HCT116 (cell line): Measurements from ENCODE around the gene CFAP47. TPM values are rescaled to one million over a fixed set of nuclear protein-coding genes. Genes with fewer than 3 reads are reported as not detected.

ENCODE experiments used
- ATAC-seq: fragments of 200-7000 bp; cut with Tn5 transposase; 2 replicates; pipeline ENCODE4 v1.9.1; 2020; ENCODE audit warnings: mild to moderate bottlenecking, moderate library complexity
- BruUV-seq: library from RNA; stranded (reverse); fragments of 400-500 nt; replicated peaks from 2 replicates; lab custom pipeline; 2021; lab: Mats Ljungman, UMichigan
- CTCF ChIA-PET: fragments of 300-600 bp; sonication (Branson Sonifier 250); formaldehyde crosslinking; loops from one replicate; lab custom pipeline; 2021; ENCODE audit warnings: antibody characterized with exemption; lab: Charles Lee
- POLR2A ChIA-PET: fragments of 300-600, 350-600 bp; sonication (Branson Sonifier 250); formaldehyde crosslinking; loops from one replicate; lab custom pipeline; 2021; ENCODE audit warnings: antibody characterized with exemption; lab: Charles Lee
- RAD21 ChIA-PET, 2 experiments: fragments of 300-600 bp; sonication (Branson Sonifier 250); formaldehyde crosslinking; loops; one replicate each; lab custom pipeline; 2023; ENCODE audit warnings: low total read pairs in 2 of 2; ENCODE audit not compliant: uncharacterized antibody in 2 of 2, unreplicated experiment in 2 of 2, low non-redundant PET in 1 of 2; lab: Charles Lee
- DNase-seq: peaks from one replicate; pipeline ENCODE4 v3.0.0-alpha.2; 2010; ENCODE audit warnings: low read depth, low spot score
- H2AFZ ChIP-seq: fragments of 200-600 bp; shearing (Covaris generic), sonication (generic); 2 replicates; pipeline ENCODE4 v1.6.1; 2017; ENCODE audit warnings: low read depth, mixed run types, mixed read lengths, antibody characterized with exemption, low read length; ENCODE audit not compliant: poor library complexity, severe bottlenecking
- H3K27ac ChIP-seq: 2 replicates; pipeline ENCODE4 v1.5.1; 2012; ENCODE audit warnings: low read depth, low read length
- H3K27me3 ChIP-seq: fragments of 200-600 bp; sonication (generic); 2 replicates; pipeline ENCODE4 v1.6.1; 2016; ENCODE audit warnings: mixed run types, low read length, mixed read lengths; ENCODE audit not compliant: insufficient read depth
- H3K36me3 ChIP-seq, 2 experiments: fragments of 200-500 bp in 1 of 2; fragments of 200-600 bp in 1 of 2; sonication (Bioruptor generic) in 1 of 2; sonication (generic) in 1 of 2; 2 replicates each; pipeline versions ENCODE4 v1.5.1 to v1.6.1; 2014 to 2016; ENCODE audit warnings: low read length in 2 of 2, inconsistent platforms in 1 of 2, mixed read lengths in 1 of 2, mixed run types in 1 of 2; ENCODE audit not compliant: insufficient read depth in 2 of 2, control insufficient read depth in 1 of 2
- H3K4me1 ChIP-seq, 2 experiments: fragments of 200-600 bp in 1 of 2; sonication (generic) in 1 of 2; 2 replicates each; pipeline versions ENCODE4 v1.5.1 to v1.6.1; 2012 to 2017; ENCODE audit warnings: low read length in 2 of 2, inconsistent platforms in 1 of 2, mild to moderate bottlenecking in 1 of 2, mixed read lengths in 1 of 2, mixed run types in 1 of 2, moderate library complexity in 1 of 2; ENCODE audit not compliant: insufficient read depth in 2 of 2, control insufficient read depth in 1 of 2
- H3K4me2 ChIP-seq: fragments of 200-600 bp; sonication (generic); 2 replicates; pipeline ENCODE4 v1.6.1; 2017; ENCODE audit warnings: mixed run types, low read length, mixed read lengths
- H3K4me3 ChIP-seq, 2 experiments: fragments of 200-600 bp in 1 of 2; sonication (generic) in 1 of 2; replicated peaks in 1 of 2; 2 replicates each; pipeline ENCODE4 v1.5.1; 2011 to 2016; ENCODE audit warnings: low read length in 2 of 2, control low read depth in 1 of 2, low read depth in 1 of 2, mild to moderate bottlenecking in 1 of 2, mixed read lengths in 1 of 2, mixed run types in 1 of 2
- H3K79me2 ChIP-seq: fragments of 200-600 bp; sonication (generic); 2 replicates; pipeline ENCODE4 v1.6.1; 2017; ENCODE audit warnings: mild to moderate bottlenecking, mixed run types, low read length, moderate library complexity, mixed read lengths; ENCODE audit not compliant: insufficient read depth
- H3K9ac ChIP-seq: fragments of 200-600 bp; sonication (generic); 2 replicates; pipeline ENCODE4 v1.6.1; 2016; ENCODE audit warnings: low read length, mixed read lengths
- H3K9me2 ChIP-seq: fragments of 200-600 bp; sonication (generic), shearing (Covaris generic); 2 replicates; pipeline ENCODE4 v1.6.1; 2017; ENCODE audit warnings: mixed run types, mild to moderate bottlenecking, moderate library complexity; ENCODE audit not compliant: insufficient read depth
- H3K9me3 ChIP-seq, 2 experiments: fragments of 200-500 bp in 1 of 2; fragments of 200-600 bp in 1 of 2; sonication (Bioruptor generic) in 1 of 2; sonication (generic) in 1 of 2; 2 replicates each; pipeline ENCODE4 v1.6.1; 2014 to 2017; ENCODE audit warnings: low read length in 2 of 2, mixed read lengths in 2 of 2, inconsistent platforms in 1 of 2, low read depth in 1 of 2, mild to moderate bottlenecking in 1 of 2, mixed run types in 1 of 2, moderate library complexity in 1 of 2; ENCODE audit not compliant: control insufficient read depth in 1 of 2, insufficient read depth in 1 of 2
- H4K20me1 ChIP-seq: fragments of 200-600 bp; sonication (generic), shearing (Covaris generic); 2 replicates; pipeline ENCODE4 v1.6.1; 2017; ENCODE audit warnings: mixed run types, mild to moderate bottlenecking, moderate library complexity; ENCODE audit not compliant: insufficient read depth
- CBX3 ChIP-seq: IDR thresholded peaks from 2 replicates; pipeline ENCODE4 v1.6.1; 2012; ENCODE audit warnings: low read depth
- FOSL1 ChIP-seq: IDR thresholded peaks from 2 replicates; pipeline ENCODE4 v1.6.1; 2012; ENCODE audit warnings: low read depth
- JUND ChIP-seq: IDR thresholded peaks from 2 replicates; pipeline ENCODE4 v1.6.1; 2012
- POLR2A ChIP-seq: IDR thresholded peaks from 2 replicates; pipeline ENCODE4 v1.7.0; 2011; ENCODE audit warnings: borderline replicate concordance; ENCODE audit not compliant: insufficient read depth, insufficient read length; ENCODE audit errors: extremely low read depth
- SIN3A ChIP-seq: IDR thresholded peaks from 2 replicates; pipeline ENCODE4 v1.6.1; 2012; ENCODE audit warnings: low read depth
- SP1 ChIP-seq: IDR thresholded peaks from 2 replicates; pipeline ENCODE4 v1.6.1; 2012; ENCODE audit warnings: low read depth
- SRF ChIP-seq: IDR thresholded peaks from 2 replicates; pipeline ENCODE4 v1.6.1; 2012; ENCODE audit warnings: low read depth
- YY1 ChIP-seq: IDR thresholded peaks from 2 replicates; pipeline ENCODE4 v1.6.1; 2011; ENCODE audit warnings: low read length, low read depth, moderate library complexity, mild to moderate bottlenecking; ENCODE audit not compliant: insufficient replicate concordance; ENCODE audit errors: extremely low read depth
- intact Hi-C: fragments of 100-400 bp; cut with micrococcal nuclease; formaldehyde crosslinking; loops from 2 replicates; pipeline ENCODE4 v1.10.0; 2022
- total RNA-seq: library from RNA; stranded (reverse); gene quantifications from one replicate; pipeline ENCODE4 v1.2.1, GENCODE V29; 2021; ENCODE audit not compliant: unreplicated experiment
- TF ChIP-seq, protein P1 (sequence below), 3 experiments: fragments of 200-600 bp in 1 of 3; sonication (generic) in 1 of 3; IDR thresholded peaks in 2 of 3; conservative IDR thresholded peaks in 1 of 3; 2 replicates each; pipeline ENCODE4 v1.5.1; 2012 to 2017; ENCODE audit warnings: low read depth in 2 of 3, low read length in 2 of 3, antibody characterized with exemption in 1 of 3, borderline replicate concordance in 1 of 3, control low read depth in 1 of 3, mild to moderate bottlenecking in 1 of 3, mixed read lengths in 1 of 3, mixed run types in 1 of 3, moderate library complexity in 1 of 3; ENCODE audit not compliant: insufficient read depth in 1 of 3
- TF ChIP-seq, protein P2 (sequence below): IDR thresholded peaks from 2 replicates; pipeline ENCODE4 v1.6.1; 2011; ENCODE audit warnings: mild to moderate bottlenecking, low read length, moderate library complexity; ENCODE audit not compliant: insufficient replicate concordance; ENCODE audit errors: extremely low read depth
- TF ChIP-seq, protein P3 (sequence below): IDR thresholded peaks from 2 replicates; pipeline ENCODE4 v1.6.1; 2012

CFAP47 gene
- total RNA-seq, 1 experiment from 2014 or later: not detected

DNA sequence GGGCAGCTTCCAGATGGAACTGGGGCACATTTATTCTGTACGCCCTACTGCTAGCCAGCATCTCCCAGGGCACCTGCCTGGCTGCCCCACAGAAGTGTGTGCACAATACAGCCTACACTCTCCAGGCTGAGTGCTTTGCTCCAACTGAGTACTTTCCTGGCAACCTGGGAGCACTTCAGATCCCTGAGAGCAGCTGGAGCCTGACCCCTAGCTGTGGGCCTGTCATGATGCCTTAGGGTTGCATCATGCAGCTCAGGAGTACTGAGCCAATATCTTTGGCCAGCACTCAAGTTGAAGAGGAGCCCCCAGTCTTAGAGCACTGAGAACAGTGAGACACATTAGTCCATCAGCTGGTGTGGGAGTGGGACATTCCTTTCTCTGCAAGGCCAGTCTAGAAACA lies 321.9 kb downstream of the CFAP47 start:
- Histone ChIP-seq H4K20me1 (no peaks in the 10 kb centered on the region), H3K79me2 (no peaks in the 10 kb centered on the region), H2AFZ (no peak overlapping the region), H3K9ac (no peak overlapping the region), H3K4me2 (no peak overlapping the region), H3K4me1 (no peaks in the 10 kb centered on the region), H3K4me3 (no peak overlapping the region), H3K36me3 (no peaks in the 10 kb centered on the region), H3K9me3 (no peaks in the 10 kb centered on the region), H3K9me2 (no peaks in the 10 kb centered on the region), H3K27ac (no peak overlapping the region), H3K27me3 (no peaks in the 10 kb centered on the region)
- POLR2A ChIA-PET: no interaction called here
- DNase-seq (no peak), ATAC-seq (no peak)
- RAD21 ChIA-PET: no interaction called here
- TF ChIP-seq SP1 (no peak), POLR2A (no peak), YY1 (no peak), SIN3A (no peak), JUND (no peak), SRF (no peak), FOSL1 (no peak), CBX3 (no peak)
- TF ChIP-seq, protein P1, sequence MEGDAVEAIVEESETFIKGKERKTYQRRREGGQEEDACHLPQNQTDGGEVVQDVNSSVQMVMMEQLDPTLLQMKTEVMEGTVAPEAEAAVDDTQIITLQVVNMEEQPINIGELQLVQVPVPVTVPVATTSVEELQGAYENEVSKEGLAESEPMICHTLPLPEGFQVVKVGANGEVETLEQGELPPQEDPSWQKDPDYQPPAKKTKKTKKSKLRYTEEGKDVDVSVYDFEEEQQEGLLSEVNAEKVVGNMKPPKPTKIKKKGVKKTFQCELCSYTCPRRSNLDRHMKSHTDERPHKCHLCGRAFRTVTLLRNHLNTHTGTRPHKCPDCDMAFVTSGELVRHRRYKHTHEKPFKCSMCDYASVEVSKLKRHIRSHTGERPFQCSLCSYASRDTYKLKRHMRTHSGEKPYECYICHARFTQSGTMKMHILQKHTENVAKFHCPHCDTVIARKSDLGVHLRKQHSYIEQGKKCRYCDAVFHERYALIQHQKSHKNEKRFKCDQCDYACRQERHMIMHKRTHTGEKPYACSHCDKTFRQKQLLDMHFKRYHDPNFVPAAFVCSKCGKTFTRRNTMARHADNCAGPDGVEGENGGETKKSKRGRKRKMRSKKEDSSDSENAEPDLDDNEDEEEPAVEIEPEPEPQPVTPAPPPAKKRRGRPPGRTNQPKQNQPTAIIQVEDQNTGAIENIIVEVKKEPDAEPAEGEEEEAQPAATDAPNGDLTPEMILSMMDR (IDR thresholded peaks at IDR 0.05 in 2 of 3, conservative IDR thresholded peaks at IDR 0.05 in 1 of 3; ENCODE audit: borderline replicate concordance in 1 of 3, insufficient read depth in 1 of 3, low read depth in 2 of 3, low read length in 2 of 3): no peak
- TF ChIP-seq, protein P2, sequence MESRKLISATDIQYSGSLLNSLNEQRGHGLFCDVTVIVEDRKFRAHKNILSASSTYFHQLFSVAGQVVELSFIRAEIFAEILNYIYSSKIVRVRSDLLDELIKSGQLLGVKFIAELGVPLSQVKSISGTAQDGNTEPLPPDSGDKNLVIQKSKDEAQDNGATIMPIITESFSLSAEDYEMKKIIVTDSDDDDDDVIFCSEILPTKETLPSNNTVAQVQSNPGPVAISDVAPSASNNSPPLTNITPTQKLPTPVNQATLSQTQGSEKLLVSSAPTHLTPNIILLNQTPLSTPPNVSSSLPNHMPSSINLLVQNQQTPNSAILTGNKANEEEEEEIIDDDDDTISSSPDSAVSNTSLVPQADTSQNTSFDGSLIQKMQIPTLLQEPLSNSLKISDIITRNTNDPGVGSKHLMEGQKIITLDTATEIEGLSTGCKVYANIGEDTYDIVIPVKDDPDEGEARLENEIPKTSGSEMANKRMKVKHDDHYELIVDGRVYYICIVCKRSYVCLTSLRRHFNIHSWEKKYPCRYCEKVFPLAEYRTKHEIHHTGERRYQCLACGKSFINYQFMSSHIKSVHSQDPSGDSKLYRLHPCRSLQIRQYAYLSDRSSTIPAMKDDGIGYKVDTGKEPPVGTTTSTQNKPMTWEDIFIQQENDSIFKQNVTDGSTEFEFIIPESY: no peak
- TF ChIP-seq, protein P3, sequence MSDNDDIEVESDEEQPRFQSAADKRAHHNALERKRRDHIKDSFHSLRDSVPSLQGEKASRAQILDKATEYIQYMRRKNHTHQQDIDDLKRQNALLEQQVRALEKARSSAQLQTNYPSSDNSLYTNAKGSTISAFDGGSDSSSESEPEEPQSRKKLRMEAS: no peak
- CTCF ChIA-PET: no interaction called here
- intact Hi-C loops: no loop called here
- no TSS peak for BruUV-seq
